IPS-NIHi7 (cell line): ENCODE data around the gene RNF144A.

Experiments
- DNase-seq: peaks from one replicate; pipeline ENCODE4 v3.0.0; 2012; ENCODE audit warnings: mixed read lengths; ENCODE audit errors: extremely low spot score

Gene RNF144A

GRCh38 chr2:7044253-7045250 lies 127.3 kb downstream of the RNF144A start:
- DNase-seq = peak; percentile 81

GRCh38 chr2:7045601-7046590 lies 128.7 kb downstream of the RNF144A start:
- no peak for DNase-seq

- DNase-seq = no peak
Measured at GRCh38 chr2:7047661-7048060, 130.4 kb downstream of the RNF144A start.

GRCh38 chr2:7048762-7049294 lies 131.6 kb downstream of the RNF144A start:
- DNase-seq = no peak

GRCh38 chr2:7052404-7052803 lies 135.2 kb downstream of the RNF144A start:
- no peak for DNase-seq

GRCh38 chr2:7053650-7054265 lies 136.5 kb downstream of the RNF144A start:
- no peak for DNase-seq

- no peak for DNase-seq
Measured at GRCh38 chr2:7057865-7058400, 140.7 kb downstream of the RNF144A start.

GRCh38 chr2:7060156-7060555 lies 142.9 kb downstream of the RNF144A start:
- no peak for DNase-seq

GRCh38 chr2:7060631-7061449 lies 143.6 kb downstream of the RNF144A start:
- DNase-seq = no peak

GRCh38 chr2:7061450-7061789 lies 144.2 kb downstream of the RNF144A start:
- no peak for DNase-seq

GRCh38 chr2:7061921-7062320 lies 144.7 kb downstream of the RNF144A start:
- DNase-seq = no peak

- no peak for DNase-seq
Measured at GRCh38 chr2:7063789-7064188, 146.6 kb downstream of the RNF144A start.

- no peak for DNase-seq
Measured at GRCh38 chr2:7068457-7068856, 151.2 kb downstream of the RNF144A start.

- DNase-seq = no peak
Measured at GRCh38 chr2:7070483-7070882, 153.3 kb downstream of the RNF144A start.

- DNase-seq = no peak
Measured at GRCh38 chr2:7071154-7071553, 153.9 kb downstream of the RNF144A start.

GRCh38 chr2:7071916-7072556 lies 154.8 kb downstream of the RNF144A start:
- no peak for DNase-seq

- no peak for DNase-seq
Measured at GRCh38 chr2:7073901-7074300, 156.7 kb downstream of the RNF144A start.

- DNase-seq = no peak
Measured at GRCh38 chr2:7075834-7076233, 158.6 kb downstream of the RNF144A start.

- no peak for DNase-seq
Measured at GRCh38 chr2:7077660-7078267, 160.6 kb downstream of the RNF144A start.
